Endothelial cell (in vitro differentiated cells): Measurements from ENCODE around the gene CD58. TPM values are rescaled to one million over a fixed set of nuclear protein-coding genes. Genes with fewer than 3 reads are reported as not detected.

ENCODE experiments used
- DNase-seq: peaks from one replicate; pipeline ENCODE4 v3.0.0; 2021; ENCODE audit warnings: low spot score
- H3K27ac Mint-ChIP-seq: one replicate; pipeline ENCODE4 v1.8.0; 2021; ENCODE audit warnings: mixed read lengths, inconsistent platforms; ENCODE audit not compliant: unreplicated experiment
- H3K27me3 Mint-ChIP-seq: one replicate; pipeline ENCODE4 v1.8.0; 2021; ENCODE audit warnings: mild to moderate bottlenecking, moderate library complexity, mixed read lengths, inconsistent platforms; ENCODE audit not compliant: unreplicated experiment
- H3K36me3 Mint-ChIP-seq: one replicate; pipeline ENCODE4 v1.8.0; 2021; ENCODE audit warnings: mild to moderate bottlenecking, low read depth, mixed read lengths, inconsistent platforms; ENCODE audit not compliant: unreplicated experiment
- H3K4me1 Mint-ChIP-seq: one replicate; pipeline ENCODE4 v1.8.0; 2021; ENCODE audit warnings: mild to moderate bottlenecking, mixed read lengths, inconsistent platforms; ENCODE audit not compliant: unreplicated experiment
- H3K4me3 Mint-ChIP-seq: one replicate; pipeline ENCODE4 v1.8.0; 2021; ENCODE audit warnings: mild to moderate bottlenecking, mixed read lengths, inconsistent platforms; ENCODE audit not compliant: unreplicated experiment
- H3K9me3 Mint-ChIP-seq: one replicate; pipeline ENCODE4 v1.8.0; 2021; ENCODE audit warnings: mixed read lengths, inconsistent platforms; ENCODE audit not compliant: unreplicated experiment
- total RNA-seq: library from RNA; stranded (reverse); fragmentation: NEBNext Ultra II Directional; extraction: Animal tissue kit (Norgen Biotek cat#: 25700); gene quantifications from one replicate; pipeline ENCODE4 v1.2.1, GENCODE V29; 2021; ENCODE audit not compliant: unreplicated experiment
- TF ChIP-seq, protein P1 (sequence below): fragments of 200-600 bp; sonication (generic); IDR thresholded peaks from one replicate; pipeline ENCODE4 v1.5.0; 2021; ENCODE audit warnings: antibody characterized with exemption; ENCODE audit not compliant: unreplicated experiment

Gene CD58
- total RNA-seq, 1 donor from 2014 or later = 9.0 TPM

DNA sequence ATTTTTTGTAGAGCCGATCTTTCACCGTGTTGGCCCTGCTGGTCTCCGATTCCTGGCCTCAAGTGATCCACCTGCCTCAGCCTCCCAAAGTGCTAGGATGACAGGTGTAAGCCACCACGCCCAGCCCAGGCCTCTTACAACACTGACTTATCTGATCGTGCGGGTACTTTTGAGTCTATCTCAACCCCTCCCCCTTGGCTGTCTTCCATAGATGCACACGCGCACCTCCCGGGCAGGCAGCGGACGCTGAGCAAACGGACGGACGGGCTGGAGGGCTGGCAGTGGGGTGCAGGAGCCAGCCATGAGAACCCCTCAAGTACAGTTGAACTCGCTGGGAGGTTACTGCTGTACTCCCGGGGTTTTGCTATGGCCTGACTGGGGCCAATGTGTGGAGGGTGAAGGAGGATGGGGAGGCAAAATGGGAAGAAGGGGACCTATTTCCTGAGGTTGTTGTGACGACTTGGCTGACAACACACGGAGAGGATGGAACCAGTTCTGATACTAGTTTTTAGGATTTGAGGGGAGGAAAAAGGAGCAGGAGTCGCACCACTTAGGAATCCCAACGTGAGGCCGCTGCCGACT is 959 bp downstream of the CD58 start:
- H3K4me1 Mint-ChIP-seq = peaks cover 18% of the 10 kb centered on the region
- DNase-seq = no peak
- TF ChIP-seq, protein P1, sequence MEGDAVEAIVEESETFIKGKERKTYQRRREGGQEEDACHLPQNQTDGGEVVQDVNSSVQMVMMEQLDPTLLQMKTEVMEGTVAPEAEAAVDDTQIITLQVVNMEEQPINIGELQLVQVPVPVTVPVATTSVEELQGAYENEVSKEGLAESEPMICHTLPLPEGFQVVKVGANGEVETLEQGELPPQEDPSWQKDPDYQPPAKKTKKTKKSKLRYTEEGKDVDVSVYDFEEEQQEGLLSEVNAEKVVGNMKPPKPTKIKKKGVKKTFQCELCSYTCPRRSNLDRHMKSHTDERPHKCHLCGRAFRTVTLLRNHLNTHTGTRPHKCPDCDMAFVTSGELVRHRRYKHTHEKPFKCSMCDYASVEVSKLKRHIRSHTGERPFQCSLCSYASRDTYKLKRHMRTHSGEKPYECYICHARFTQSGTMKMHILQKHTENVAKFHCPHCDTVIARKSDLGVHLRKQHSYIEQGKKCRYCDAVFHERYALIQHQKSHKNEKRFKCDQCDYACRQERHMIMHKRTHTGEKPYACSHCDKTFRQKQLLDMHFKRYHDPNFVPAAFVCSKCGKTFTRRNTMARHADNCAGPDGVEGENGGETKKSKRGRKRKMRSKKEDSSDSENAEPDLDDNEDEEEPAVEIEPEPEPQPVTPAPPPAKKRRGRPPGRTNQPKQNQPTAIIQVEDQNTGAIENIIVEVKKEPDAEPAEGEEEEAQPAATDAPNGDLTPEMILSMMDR = no peak
- peak overlapping the region; percentile 94 for H3K4me3 Mint-ChIP-seq
- no peaks in the 10 kb centered on the region for H3K9me3 Mint-ChIP-seq
- H3K36me3 Mint-ChIP-seq = peaks cover 3% of the 10 kb centered on the region
- peaks cover 6% of the 10 kb centered on the region for H3K27me3 Mint-ChIP-seq
- peak overlapping the region; percentile 81 for H3K27ac Mint-ChIP-seq

DNA sequence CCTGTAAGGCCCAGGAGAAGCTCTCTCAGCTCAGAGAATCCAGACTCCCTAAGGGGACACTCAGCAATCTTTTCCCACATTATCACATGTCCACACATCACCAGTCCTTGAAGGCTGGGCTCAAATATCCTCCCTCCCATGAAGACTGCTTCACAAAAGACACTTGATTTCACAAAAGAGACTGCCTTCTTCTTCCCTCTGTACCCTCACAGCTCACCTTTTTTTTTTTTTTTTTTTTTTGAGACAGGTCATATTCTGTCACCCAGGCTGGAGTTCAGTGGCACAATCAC is 1.5 kb downstream of the CD58 start:
- peaks cover 3% of the 10 kb centered on the region for H3K36me3 Mint-ChIP-seq
- H3K27me3 Mint-ChIP-seq = peaks cover 6% of the 10 kb centered on the region
- no peak overlapping the region for H3K4me3 Mint-ChIP-seq
- TF ChIP-seq, protein P1 = no peak
- no peak overlapping the region for H3K27ac Mint-ChIP-seq
- no peak for DNase-seq
- H3K4me1 Mint-ChIP-seq = peaks cover 18% of the 10 kb centered on the region
- H3K9me3 Mint-ChIP-seq = no peaks in the 10 kb centered on the region

DNA sequence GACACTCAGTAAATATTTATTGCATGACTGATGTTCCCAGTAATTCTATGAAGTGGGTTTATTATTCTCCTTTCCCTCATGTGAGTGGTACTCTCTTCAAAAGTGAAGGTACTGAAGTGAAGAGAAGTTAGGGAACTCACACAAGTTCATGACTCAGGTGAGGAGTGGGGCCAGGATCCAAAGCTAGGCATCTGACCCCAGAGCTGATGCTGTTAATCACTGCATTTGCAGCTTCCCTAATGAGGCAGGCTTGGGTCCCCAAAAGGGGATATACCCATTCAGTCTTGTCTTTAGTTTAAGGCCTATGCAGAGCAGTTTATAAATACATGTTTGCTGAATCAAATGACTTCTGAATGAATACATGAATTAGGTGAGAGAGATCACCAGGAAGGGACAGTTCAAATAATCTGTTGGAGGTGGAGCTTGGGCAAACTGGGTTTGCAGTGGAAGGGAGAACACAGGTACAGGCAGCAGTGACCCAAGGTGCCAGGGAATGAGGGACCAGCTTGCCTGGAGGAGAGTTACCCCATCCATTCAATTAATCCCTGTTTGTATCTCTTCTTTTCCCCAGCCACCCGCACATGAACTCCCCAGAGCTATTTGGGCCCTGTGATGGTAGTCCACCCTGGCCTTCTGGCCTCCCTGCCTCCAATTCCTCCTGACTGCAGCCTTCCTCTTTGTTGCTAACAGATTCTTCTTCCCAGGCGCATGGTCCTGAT is 2.0 kb downstream of the CD58 start:
- no peaks in the 10 kb centered on the region for H3K9me3 Mint-ChIP-seq
- TF ChIP-seq, protein P1 = no peak

DNA sequence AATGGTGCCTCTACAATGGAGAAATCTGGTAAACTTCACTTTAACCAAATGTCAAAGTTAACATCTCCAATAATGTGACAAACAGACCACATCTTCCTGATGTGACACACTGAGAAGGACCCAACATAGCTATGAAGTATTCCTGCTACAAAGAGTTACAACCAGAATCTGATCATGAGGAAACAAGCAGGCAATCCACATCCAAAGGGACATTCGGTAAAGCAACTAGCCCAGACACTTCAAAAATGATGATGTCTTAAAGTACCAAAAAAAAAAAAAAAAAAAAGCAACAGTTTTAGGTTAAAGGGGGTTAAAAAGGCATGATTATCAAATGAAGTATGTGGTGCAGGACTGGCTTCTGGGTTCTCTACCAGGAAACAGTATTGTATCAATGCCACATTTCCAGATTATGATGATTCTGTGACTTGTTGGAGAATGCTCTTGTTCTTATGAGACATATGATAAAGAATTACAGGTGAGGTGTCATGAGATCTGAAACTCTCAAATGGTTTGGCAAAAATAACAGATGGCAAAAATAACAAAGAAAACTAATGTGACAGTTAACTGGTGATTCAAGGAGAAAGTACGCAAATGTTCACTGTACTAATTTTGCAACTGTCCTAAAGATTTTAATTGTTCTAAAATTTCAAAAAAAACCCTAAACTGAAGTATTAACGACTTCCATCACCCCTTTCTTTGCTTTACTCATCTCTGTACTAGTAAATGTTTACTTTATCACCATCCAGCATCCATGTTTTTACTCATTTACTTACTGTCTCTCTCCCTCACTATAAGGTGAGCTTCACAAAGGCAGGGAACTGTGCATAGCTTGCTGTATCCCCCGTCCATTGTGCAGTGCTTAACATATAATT is 2.8 kb downstream of the CD58 start:
- peaks cover 6% of the 10 kb centered on the region for H3K27me3 Mint-ChIP-seq
- DNase-seq = no peak
- no peak overlapping the region for H3K4me3 Mint-ChIP-seq
- no peak overlapping the region for H3K27ac Mint-ChIP-seq
- H3K4me1 Mint-ChIP-seq = peaks cover 18% of the 10 kb centered on the region
- peaks cover 3% of the 10 kb centered on the region for H3K36me3 Mint-ChIP-seq
- TF ChIP-seq, protein P1 = no peak
- no peaks in the 10 kb centered on the region for H3K9me3 Mint-ChIP-seq

More for the DNA sequence above, 2.0 kb downstream of the CD58 start:
- H3K27me3 Mint-ChIP-seq = peaks cover 6% of the 10 kb centered on the region
- peak overlapping the region; percentile 51 for H3K4me3 Mint-ChIP-seq
- peak overlapping the region; percentile 49 for H3K27ac Mint-ChIP-seq
- peaks cover 18% of the 10 kb centered on the region for H3K4me1 Mint-ChIP-seq
- no peak for DNase-seq
- peaks cover 3% of the 10 kb centered on the region for H3K36me3 Mint-ChIP-seq
